GM21717 (cell line): Measurements from ENCODE around the gene DDX51.

ENCODE experiments used
- ATAC-seq: cut with Tn5 transposase; IDR thresholded peaks from one replicate; pipeline ENCODE4 v1.9.1; 2021; ENCODE audit warnings: mild to moderate bottlenecking, moderate library complexity; ENCODE audit not compliant: unreplicated experiment

The DDX51 gene

DNA sequence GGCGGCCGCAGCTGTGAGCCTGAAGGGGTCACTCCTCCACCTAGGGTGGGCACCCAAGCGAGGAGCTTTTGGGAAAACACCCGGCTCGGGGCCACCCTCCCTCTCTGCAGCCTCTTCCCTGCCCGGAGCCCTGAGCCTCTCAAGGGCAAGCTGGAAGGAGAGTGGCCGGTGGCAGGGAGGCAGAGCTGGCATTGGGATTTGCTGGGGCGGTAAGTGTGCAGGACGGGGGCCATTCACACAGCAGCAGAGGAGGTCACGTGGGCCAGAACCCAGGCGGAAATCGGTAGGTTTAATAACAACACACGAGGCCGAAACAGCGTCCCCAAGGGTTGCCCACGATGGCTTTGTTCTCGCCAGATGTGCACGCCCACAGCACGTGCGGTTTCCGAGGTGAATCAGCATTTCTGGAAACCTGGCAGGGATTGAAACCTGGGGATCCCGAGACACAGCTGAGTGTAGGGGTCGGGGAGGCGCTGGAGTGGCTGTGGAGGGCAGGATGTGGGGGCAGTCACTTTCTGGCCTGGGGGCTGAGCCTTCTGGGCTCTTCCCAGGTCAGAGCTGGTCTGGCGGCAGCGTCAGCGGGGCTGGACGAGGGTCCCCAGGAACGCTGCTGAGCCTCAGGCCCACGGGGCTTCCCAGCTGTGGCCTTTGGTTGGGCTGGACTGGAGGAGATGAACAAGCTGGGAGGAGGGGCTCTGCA, 23.6 kb upstream of the DDX51 start:
- no peak for ATAC-seq

GRCh38 chr12:132166801-132167591, 22.9 kb upstream of the DDX51 start:
- ATAC-seq, result no peak

DNA sequence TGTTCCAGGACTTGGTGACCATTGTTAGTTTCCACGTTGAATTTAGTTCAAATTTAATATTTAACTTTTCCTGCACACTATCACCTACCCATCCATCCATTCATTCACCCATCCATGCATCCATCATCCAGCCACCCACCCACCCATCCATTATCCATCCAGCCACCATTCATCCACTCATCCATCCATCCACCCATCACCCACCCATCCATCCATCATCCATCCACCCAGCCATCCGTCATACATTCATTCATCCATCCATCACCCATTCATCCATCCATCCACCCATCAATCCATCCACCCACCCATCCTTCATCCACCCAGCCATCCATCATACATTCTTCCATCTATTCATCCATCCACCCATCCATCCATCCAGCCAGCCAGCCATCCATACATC, 22.0 kb upstream of the DDX51 start:
- no peak for ATAC-seq

DNA sequence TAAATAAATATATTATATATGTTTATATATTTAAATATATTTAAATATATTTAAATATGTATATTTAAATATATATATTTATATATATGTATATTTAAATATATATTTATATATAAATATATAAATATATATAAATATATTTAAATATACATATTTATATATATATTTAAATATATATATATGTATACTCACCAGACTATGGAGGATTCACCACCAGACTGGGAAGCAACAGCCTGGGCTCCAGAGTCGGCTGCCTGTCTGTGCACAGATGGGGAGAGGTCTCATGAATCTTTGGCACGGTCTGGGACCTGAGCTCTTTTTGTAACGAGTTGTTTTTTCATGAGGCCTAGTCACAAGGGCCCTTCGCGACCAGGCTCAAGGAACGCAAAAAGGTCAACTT, 21.5 kb upstream of the DDX51 start:
- ATAC-seq, result no peak

DNA sequence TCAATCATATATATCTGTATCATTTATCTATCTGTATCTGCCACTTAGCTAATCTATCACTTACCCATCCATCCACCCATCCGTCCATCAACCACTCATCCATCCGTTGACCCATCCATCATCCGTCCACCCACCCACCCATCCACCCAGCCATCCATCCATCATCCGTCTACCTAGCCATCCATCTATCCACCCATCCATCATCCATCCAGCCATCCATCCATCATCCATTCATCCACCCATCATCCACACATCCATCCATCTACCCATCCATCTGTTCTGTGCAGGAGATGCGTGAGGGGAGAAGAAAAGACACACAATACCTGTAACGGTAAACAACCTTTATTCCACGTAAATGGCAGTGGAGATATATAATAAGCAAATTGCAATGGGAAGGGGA, 20.3 kb upstream of the DDX51 start:
- ATAC-seq, result no peak

- no peak for ATAC-seq
These were observed 19.8 kb upstream of the DDX51 start for GRCh38 chr12:132163911-132164288.

DNA sequence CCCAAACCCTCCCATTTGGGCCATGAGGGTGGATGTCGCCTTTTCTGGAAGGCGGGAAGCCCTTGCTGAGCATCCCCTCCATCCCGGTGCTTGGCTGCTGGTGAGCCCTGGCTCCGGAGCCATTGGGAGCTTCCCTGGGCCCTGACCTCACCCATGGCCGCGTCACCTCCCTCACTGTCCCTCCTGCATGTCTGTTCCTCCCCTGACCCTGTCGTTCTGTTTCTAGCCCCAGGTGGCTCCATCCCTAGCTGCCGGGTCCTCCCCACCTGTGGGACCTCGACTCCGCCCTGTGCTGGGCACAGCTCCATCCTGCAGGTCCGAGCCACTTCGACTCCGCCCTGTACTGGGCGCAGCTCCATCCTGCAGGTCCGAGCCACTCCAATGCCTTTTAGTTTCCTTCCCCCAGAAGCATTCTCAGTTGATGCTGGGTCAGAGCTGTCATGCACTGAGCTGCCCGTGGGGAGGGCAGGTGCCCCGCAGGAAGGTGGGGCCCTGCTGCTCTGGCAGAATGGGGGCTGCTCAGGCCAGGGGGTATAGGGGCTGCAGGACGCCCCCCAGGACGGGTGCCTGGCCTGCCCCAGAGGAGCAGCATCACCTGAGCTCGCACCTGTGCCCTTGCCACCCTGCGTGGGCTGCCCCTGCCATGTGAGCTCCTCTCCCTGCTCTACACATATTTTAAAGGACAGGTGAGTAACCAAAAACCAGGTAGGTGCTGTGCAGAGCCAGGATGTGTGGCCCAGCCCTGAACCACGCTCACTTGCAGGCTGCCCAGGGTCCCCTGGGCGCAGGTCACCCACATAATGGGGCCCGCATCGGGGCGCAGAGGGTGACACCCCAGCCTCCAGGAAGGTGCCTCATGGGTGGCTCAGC, 19.2 kb upstream of the DDX51 start:
- no peak for ATAC-seq

- ATAC-seq, result no peak
These were observed 18.5 kb upstream of the DDX51 start for GRCh38 chr12:132162508-132163031.

- no peak for ATAC-seq
These were observed 17.8 kb upstream of the DDX51 start for GRCh38 chr12:132161796-132162507.

DNA sequence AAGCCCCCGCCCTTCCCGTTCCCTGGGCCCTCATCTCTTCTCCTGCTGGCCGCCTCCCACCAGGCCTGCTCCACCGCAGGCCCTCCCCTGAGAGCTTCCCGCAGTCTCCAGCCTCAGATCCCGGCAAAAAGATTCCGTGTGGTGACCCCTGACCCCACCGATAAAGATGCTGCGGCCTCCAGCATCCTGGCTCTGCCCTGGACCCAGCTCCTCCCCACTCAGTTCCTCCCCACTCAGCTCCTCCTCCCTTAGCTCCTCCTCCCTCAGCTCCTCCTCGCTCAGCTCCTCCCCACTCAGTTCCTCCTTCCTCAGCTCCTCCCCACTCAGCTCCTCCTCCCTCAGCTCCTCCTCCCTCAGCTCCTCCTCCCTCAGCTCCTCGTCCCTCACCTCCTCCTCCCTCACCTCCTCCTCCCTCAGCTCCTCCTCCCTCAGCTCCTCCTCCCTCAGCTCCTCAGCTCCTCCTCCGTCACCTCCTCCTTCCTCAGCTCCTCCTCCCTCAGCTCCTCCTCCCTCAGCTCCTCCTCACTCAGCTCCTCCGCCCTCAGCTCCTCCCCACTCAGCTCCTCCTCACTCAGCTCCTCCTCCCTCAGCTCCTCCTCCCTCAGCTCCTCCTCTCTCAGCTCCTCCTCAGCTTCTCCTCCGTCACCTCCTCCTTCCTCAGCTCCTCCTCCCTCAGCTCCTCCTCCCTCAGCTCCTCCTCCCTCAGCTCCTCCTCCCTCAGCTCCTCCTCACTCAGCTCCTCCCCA, 17.1 kb upstream of the DDX51 start:
- no peak for ATAC-seq

- ATAC-seq, result no peak
These were observed 16.5 kb upstream of the DDX51 start for GRCh38 chr12:132160601-132161035.

- no peak for ATAC-seq
These were observed 15.9 kb upstream of the DDX51 start for GRCh38 chr12:132160016-132160415.

- ATAC-seq, result no peak
These were observed 15.5 kb upstream of the DDX51 start for GRCh38 chr12:132159555-132160003.

DNA sequence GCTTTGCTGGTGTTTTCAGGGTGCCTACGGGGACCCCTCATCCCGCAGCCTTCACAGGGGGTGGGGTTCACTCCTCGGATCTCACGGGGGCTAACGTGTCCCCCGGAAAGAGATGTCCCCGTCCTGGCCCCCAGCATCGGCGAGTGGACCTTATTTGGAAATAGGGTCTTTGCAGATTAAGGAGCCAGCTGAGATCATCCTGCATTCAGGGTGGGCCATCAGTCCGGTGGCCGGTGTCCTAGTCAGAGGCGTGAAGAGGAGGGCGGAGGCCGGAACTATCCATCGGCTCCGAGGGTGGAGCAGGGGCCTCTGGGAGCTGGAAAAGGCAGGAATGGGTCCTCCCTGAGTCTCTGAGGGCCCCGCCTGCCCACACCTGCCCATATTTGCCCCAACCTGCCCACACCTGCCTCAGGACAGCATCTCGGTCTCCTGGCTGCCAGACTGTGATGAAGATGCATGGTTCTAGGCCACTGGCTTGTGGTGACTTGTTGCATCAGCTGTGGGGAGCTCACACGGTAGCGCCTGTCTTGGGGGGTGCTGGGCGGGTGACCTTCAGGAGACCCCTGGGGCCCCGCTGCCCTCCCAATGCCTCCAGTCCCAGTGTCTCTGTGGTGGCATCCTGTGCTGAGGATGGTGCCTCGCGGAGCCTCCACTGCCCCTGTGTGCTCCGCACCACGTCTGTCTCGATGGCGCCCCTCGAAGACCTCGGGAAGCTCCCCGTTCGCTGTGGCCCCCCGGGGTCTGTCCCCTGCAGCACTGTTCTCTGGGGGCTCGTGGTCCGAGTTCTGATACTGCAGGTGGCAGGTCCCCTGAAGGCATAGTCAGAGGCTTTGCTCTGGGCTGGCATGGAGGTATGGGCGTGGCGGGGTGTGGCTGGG, 14.8 kb upstream of the DDX51 start:
- ATAC-seq, result no peak

DNA sequence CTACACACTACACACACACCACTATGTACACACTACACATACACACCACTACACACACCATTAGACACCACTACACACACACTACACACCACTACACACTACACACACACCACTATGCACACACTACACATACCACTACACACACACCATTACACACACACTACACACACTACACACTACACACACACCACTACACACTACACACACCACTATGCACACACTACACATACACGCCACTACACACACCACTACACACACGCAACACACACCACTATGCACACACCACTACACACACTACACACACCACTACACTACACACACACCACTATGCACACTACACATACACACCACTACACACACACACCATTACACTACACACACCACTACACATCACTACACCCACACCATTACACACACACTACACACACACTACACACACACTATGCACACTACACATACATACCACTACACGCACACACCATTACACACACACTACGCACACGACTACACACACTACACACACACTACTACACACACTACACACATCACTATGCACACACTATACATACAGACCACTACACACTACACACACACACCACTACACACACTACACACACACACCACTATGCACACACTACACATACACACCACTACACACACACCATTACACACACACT, 13.8 kb upstream of the DDX51 start:
- ATAC-seq, result no peak

DNA sequence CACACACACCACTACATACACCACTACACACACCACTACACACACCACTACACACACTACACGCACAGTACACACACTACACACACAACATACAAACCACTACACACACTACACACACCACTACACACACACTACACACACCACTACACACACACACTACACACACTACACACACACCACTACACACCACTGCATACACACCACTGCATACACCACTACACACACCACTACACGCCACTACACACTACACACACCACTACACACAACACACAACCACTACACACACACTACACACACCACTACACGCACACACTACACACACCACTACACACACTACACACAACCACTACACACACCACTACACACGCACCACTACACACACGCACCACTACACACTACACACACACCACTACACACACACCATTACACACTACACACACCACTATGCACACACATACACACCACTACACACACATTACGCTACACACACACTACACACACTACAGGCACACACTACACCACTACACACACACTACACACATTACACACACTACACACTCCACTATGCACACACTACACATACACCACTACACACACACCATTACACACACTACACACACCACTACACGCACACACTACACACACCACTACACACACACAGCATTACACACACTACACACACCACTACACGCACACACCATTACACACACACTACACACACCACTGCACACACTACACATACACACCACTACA, 12.6 kb upstream of the DDX51 start:
- no peak for ATAC-seq

DNA sequence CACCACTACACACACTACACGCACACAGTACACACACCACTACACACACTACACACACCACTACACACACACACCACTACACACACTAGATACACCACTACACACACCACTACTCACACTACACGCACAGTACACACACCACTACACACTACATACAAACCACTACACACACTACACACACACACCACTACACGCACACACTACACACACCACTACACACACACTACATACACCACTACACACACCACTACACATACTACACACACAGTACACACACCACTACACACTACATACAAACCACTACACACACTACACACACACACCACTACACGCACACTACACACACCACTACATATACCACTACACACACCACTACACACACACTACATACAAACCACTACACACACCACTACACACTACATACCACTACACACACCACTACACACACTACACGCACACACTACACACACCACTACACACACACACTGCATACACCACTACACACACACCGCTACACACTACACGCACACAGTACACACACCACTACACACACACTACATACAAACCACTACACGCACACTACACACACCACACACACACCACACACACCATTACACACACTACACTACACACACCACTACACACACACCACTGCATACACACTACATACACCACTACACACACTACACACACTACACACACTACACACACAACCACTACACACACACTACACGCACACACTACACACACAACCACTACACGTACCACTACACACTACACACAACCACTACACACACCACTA, 11.9 kb upstream of the DDX51 start:
- no peak for ATAC-seq
